B cell (primary cell): ENCODE measurements around the gene EVA1A. TPM values are rescaled to one million over a fixed set of nuclear protein-coding genes. Genes with fewer than 3 reads are reported as not detected.

Source experiments
- ATAC-seq: fragments of 200-7000 bp; cut with Tn5 transposase; one replicate; pipeline ENCODE4 v1.10.0; 2021; ENCODE audit warnings: low read depth, mild to moderate bottlenecking, moderate number of reproducible peaks, moderate library complexity
- CTCF ChIA-PET: fragments of 350-600 bp; sonication (Branson Sonifier 250); formaldehyde crosslinking; loops from one replicate; lab custom pipeline; 2021; ENCODE audit warnings: antibody characterized with exemption, inconsistent platforms; lab: Charles Lee
- POLR2A ChIA-PET: fragments of 350-600 bp; sonication (Branson Sonifier 250); formaldehyde crosslinking; loops from one replicate; lab custom pipeline; 2021; ENCODE audit warnings: antibody characterized with exemption; lab: Charles Lee
- DNase-seq: peaks from one replicate; pipeline ENCODE4 v3.0.0; 2013
- H2AFZ ChIP-seq: 2 replicates; pipeline ENCODE4 v1.6.1; 2012; ENCODE audit warnings: mild to moderate bottlenecking, low read depth, low read length; ENCODE audit not compliant: insufficient read depth, poor library complexity, severe bottlenecking
- H3K27ac ChIP-seq, 2 donors: 1 replicate in 1 of 2; 2 replicates in 1 of 2; pipeline ENCODE4 v1.5.1; 2012 to 2013; ENCODE audit warnings: low read length in 2 of 2, mild to moderate bottlenecking in 2 of 2, moderate library complexity in 1 of 2
- H3K27me3 ChIP-seq, 4 experiments: fragments of 200-600 bp in 1 of 4; sonication (generic) in 1 of 4; replicated peaks in 1 of 4; 1 replicate in 2 of 4; 2 replicates in 2 of 4; pipeline versions ENCODE4 v1.6.1 to v1.7.0; 2013 to 2016; ENCODE audit warnings: low read length in 3 of 4, mild to moderate bottlenecking in 2 of 4, mixed read lengths in 1 of 4, moderate library complexity in 1 of 4; ENCODE audit not compliant: insufficient read depth in 4 of 4, control insufficient read depth in 3 of 4; ENCODE audit errors: control extremely low read depth in 1 of 4
- H3K36me3 ChIP-seq, 2 experiments: replicated peaks in 1 of 2; 1 replicate in 1 of 2; 2 replicates in 1 of 2; pipeline versions ENCODE4 v1.6.1 to v1.7.1; 2013; ENCODE audit warnings: low read length in 1 of 2; ENCODE audit not compliant: insufficient read depth in 2 of 2, control insufficient read depth in 1 of 2; ENCODE audit errors: control extremely low read depth in 1 of 2, extremely low read depth in 1 of 2
- H3K4me1 ChIP-seq, 2 donors: fragments of 200-600 bp in 1 of 2; sonication (generic) in 1 of 2; 1 replicate in 1 of 2; 2 replicates in 1 of 2; pipeline versions ENCODE4 v1.5.1 to v1.6.1; 2013 to 2017; ENCODE audit warnings: low read length in 2 of 2; ENCODE audit not compliant: control insufficient read depth in 2 of 2, insufficient read depth in 2 of 2
- H3K4me2 ChIP-seq: replicated peaks from 2 replicates; pipeline ENCODE3; 2012; ENCODE audit warnings: mild to moderate bottlenecking, low read depth, low read length; ENCODE audit not compliant: poor library complexity, severe bottlenecking
- H3K4me3 ChIP-seq, 5 experiments: fragments of 200-600 bp in 1 of 5; sonication (generic) in 1 of 5; 1 replicate in 3 of 5; 2 replicates in 2 of 5; pipeline versions ENCODE4 v1.5.1 to v1.7.0; 2011 to 2016; ENCODE audit warnings: low read length in 4 of 5, mild to moderate bottlenecking in 4 of 5, low read depth in 2 of 5, control low read depth in 1 of 5, moderate library complexity in 1 of 5; ENCODE audit not compliant: insufficient read depth in 1 of 5; ENCODE audit errors: control extremely low read depth in 1 of 5, extremely low read depth in 1 of 5
- H3K79me2 ChIP-seq: fragments of 200-600 bp; sonication (generic); one replicate; pipeline ENCODE4 v1.6.0; 2016; ENCODE audit warnings: low read length; ENCODE audit not compliant: control insufficient read depth, insufficient read depth
- H3K9ac ChIP-seq: fragments of 200-600 bp; sonication (generic); 2 replicates; pipeline ENCODE4 v1.6.1; 2017; ENCODE audit warnings: mild to moderate bottlenecking, low read length, moderate library complexity
- H3K9me3 ChIP-seq, 3 donors: one replicate each; pipeline versions ENCODE4 v1.6.1 to v1.7.1; 2013; ENCODE audit warnings: low read length in 2 of 3; ENCODE audit not compliant: control insufficient read depth in 2 of 3, insufficient read depth in 1 of 3; ENCODE audit errors: control extremely low read depth in 1 of 3
- H4K20me1 ChIP-seq: 2 replicates; pipeline ENCODE4 v1.6.0; 2012; ENCODE audit warnings: mild to moderate bottlenecking, low read length; ENCODE audit not compliant: insufficient read depth, control insufficient read depth, poor library complexity, severe bottlenecking
- H3K27ac Mint-ChIP-seq: one replicate; pipeline ENCODE4 v1.8.0; 2021; ENCODE audit warnings: mixed read lengths
- H3K27me3 Mint-ChIP-seq: one replicate; pipeline ENCODE4 v1.8.0; 2021; ENCODE audit warnings: mixed read lengths
- H3K4me1 Mint-ChIP-seq: one replicate; pipeline ENCODE4 v1.8.0; 2021; ENCODE audit warnings: mixed read lengths
- H3K4me3 Mint-ChIP-seq: one replicate; pipeline ENCODE4 v1.8.0; 2021; ENCODE audit warnings: mixed read lengths
- H3K9me3 Mint-ChIP-seq: one replicate; pipeline ENCODE4 v1.8.0; 2022; ENCODE audit warnings: mixed read lengths; ENCODE audit not compliant: insufficient read depth
- EZH2 ChIP-seq: IDR thresholded peaks from 2 replicates; pipeline ENCODE4 v1.6.1; 2012; ENCODE audit warnings: borderline replicate concordance, low read depth, mild to moderate bottlenecking, moderate library complexity, low read length; ENCODE audit not compliant: insufficient read depth, poor library complexity, severe bottlenecking
- WGBS: methylation state at CpG from one replicate; pipeline ENCODE4 v1.1.5; 2013; ENCODE audit warnings: missing lambda C conversion rate; ENCODE audit not compliant: insufficient coverage; 5-methylcytosine and 5-hydroxymethylcytosine counted together
- intact Hi-C: fragments of 100-400 bp; cut with micrococcal nuclease; formaldehyde crosslinking; loops from one replicate; pipeline ENCODE4 v1.10.0; 2022
- polyA plus RNA-seq: library from polyadenylated mRNA; depleted of rRNA; stranded (reverse); fragments of >200 nt; gene quantifications from 2 replicates; pipeline ENCODE4 v1.2.3, GENCODE V29; 2012
- total RNA-seq, 2 donors: library from RNA; stranded (reverse); fragments of 120-200 nt in 1 of 2; gene quantifications; 1 replicate in 1 of 2; 2 replicates in 1 of 2; pipeline versions ENCODE4 v1.2.3 to v1.2.4, GENCODE V29; 2013 to 2022
- TF ChIP-seq, protein P1 (sequence below): fragments of 200-600 bp; IDR thresholded peaks from one replicate; pipeline ENCODE4 v1.8.0; 2022; ENCODE audit warnings: antibody characterized with exemption, mild to moderate bottlenecking

EVA1A gene
- total and polyA plus RNA-seq, 2 donors (not counting 1 experiment from before 2014, with no cell fraction given), result not detected

DNA sequence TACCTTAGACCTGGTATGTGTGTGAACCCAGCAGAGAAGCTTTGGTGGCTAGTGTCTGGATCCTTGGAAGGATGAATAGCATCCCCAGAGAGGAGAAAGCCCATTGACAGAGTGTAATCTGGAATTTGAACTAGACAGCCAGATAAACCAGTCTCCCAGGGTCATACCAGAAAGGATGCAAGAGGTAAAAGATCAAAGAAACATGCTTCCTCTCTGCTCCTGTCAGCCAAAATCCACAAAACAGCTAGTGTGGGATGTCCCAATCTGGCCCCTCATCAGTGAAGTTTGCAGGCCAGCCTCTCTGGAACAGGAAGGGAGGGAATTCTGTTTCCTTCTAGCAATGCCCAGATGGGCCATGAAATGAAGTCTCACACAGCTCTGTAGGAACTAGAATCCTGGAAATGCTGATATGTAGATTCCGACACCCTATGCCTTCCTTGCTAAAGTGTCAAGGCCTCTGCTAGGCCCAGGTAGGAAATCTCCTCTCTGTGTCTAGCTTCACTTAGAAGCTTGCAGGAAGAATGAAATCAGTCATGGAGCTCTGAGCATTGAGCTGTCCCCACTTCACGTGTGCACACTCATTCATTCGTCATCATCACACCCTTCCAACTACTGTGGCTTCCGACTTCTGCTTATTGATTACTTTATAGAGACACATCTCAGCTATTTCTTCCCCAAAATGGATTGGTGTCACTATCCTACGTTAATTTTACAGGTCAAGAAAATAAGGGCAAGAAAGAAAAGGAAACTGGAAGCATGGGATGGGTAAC is 38.0 kb downstream of the EVA1A start:
- no peak overlapping the region for H3K4me3 Mint-ChIP-seq
- intact Hi-C loops, result no loop called here
- Histone ChIP-seq H3K79me2 (no peaks in the 10 kb centered on the region), H3K4me1 (no peaks in the 10 kb centered on the region), H2AFZ (no peak overlapping the region), H4K20me1 (no peaks in the 10 kb centered on the region), H3K27me3 (peaks cover 0 to 5% (median 4%) of the 10 kb centered on the region in 4 experiments), H3K36me3 (no peaks in the 10 kb centered on the region), H3K4me3 (no peak overlapping the region), H3K27ac (no peak overlapping the region), H3K9ac (no peak overlapping the region), H3K9me3 (no peaks in the 10 kb centered on the region), H3K4me2 (no peak overlapping the region)
- no peak for ATAC-seq
- whole genome bisulfite sequencing, result 100% methylated on average over 2 of the region's 5 CpGs
- H3K9me3 Mint-ChIP-seq, result no peaks in the 10 kb centered on the region
- no peak for TF ChIP-seq EZH2
- TF ChIP-seq, protein P1, sequence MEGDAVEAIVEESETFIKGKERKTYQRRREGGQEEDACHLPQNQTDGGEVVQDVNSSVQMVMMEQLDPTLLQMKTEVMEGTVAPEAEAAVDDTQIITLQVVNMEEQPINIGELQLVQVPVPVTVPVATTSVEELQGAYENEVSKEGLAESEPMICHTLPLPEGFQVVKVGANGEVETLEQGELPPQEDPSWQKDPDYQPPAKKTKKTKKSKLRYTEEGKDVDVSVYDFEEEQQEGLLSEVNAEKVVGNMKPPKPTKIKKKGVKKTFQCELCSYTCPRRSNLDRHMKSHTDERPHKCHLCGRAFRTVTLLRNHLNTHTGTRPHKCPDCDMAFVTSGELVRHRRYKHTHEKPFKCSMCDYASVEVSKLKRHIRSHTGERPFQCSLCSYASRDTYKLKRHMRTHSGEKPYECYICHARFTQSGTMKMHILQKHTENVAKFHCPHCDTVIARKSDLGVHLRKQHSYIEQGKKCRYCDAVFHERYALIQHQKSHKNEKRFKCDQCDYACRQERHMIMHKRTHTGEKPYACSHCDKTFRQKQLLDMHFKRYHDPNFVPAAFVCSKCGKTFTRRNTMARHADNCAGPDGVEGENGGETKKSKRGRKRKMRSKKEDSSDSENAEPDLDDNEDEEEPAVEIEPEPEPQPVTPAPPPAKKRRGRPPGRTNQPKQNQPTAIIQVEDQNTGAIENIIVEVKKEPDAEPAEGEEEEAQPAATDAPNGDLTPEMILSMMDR, result no peak
- H3K27me3 Mint-ChIP-seq, result peaks cover 18% of the 10 kb centered on the region
- no peaks in the 10 kb centered on the region for H3K4me1 Mint-ChIP-seq
- ChIA-PET CTCF (no interaction called here), POLR2A (no interaction called here)
- DNase-seq, result no peak
- no peak overlapping the region for H3K27ac Mint-ChIP-seq

DNA sequence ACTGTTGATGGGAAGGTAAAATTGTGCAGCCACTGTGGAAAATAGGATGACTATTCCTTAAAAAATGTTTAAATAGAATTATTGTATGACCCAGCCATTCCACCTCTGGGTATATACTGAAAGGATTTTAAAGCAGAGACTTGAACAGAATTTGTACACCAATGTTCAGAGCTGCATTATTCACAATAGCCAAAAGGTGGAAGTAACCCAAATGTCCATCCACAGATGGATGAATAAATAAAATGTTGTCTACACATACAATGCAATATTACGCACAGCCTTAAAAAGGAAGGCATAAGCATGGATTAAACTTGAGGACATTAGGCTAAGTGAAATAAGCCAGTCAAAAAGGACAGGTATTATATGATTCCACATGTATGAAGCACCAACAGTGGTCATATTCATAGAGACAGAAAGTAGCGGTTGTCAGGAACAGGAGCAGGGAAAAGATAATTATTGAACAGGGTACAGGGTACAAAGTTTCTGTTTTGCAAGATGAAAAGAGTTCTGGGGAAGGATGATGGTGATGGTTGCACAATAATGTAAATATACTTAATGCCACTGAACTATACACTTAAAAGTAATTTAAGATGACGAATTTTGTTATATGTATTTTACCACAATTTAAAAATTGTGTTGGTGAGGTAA is 39.4 kb downstream of the EVA1A start:
- intact Hi-C loops, result no loop called here
- Histone ChIP-seq H3K79me2 (no peaks in the 10 kb centered on the region), H3K9me3 (no peaks in the 10 kb centered on the region), H3K36me3 (no peaks in the 10 kb centered on the region), H3K9ac (no peak overlapping the region), H3K27ac (no peak overlapping the region), H3K4me3 (no peak overlapping the region), H3K4me2 (no peak overlapping the region), H3K4me1 (no peaks in the 10 kb centered on the region), H2AFZ (no peak overlapping the region), H3K27me3 (peaks cover 0 to 3% (median 1%) of the 10 kb centered on the region in 4 experiments), H4K20me1 (no peaks in the 10 kb centered on the region)
- Mint-ChIP-seq H3K4me1 (no peaks in the 10 kb centered on the region), H3K4me3 (no peak overlapping the region), H3K27ac (no peak overlapping the region), H3K9me3 (no peaks in the 10 kb centered on the region), H3K27me3 (peaks cover 10% of the 10 kb centered on the region)
- WGBS, result no CpG with 5 or more reads among the region's 3 CpGs
- DNase-seq (no peak), ATAC-seq (no peak)
- ChIA-PET CTCF (no interaction called here), POLR2A (no interaction called here)
- TF ChIP-seq, protein P1, result no peak
- no peak for TF ChIP-seq EZH2
